H1 (cell line): ENCODE results near the gene MANSC1. TPM values are rescaled to one million over a fixed set of nuclear protein-coding genes. Genes with fewer than 3 reads are reported as not detected.

Source experiments
- CTCF ChIA-PET: fragments of 300-600 bp; sonication (Branson Sonifier 250); formaldehyde crosslinking; loops from one replicate; lab custom pipeline; 2021; ENCODE audit not compliant: partially characterized antibody; lab: Charles Lee
- POLR2A ChIA-PET: fragments of 300-600 bp; sonication (Branson Sonifier 250); formaldehyde crosslinking; loops from one replicate; lab custom pipeline; 2021; ENCODE audit warnings: inconsistent platforms; ENCODE audit not compliant: partially characterized antibody; lab: Charles Lee
- DNase-seq, 2 experiments: peaks; one replicate each; pipeline versions ENCODE4 v3.0.0 to v3.0.0-alpha.2; 2010 to 2022; ENCODE audit warnings: low spot score in 2 of 2, low read depth in 1 of 2, mixed read lengths in 1 of 2
- FAIRE-seq: peaks from 2 replicates; lab custom pipeline; 2011; peaks lifted over from hg19 to GRCh38; lab: Jason Lieb, UNC
- H2AFZ ChIP-seq: 2 replicates; pipeline ENCODE4 v1.8.1; 2012; ENCODE audit warnings: low read length, inconsistent platforms
- H2AK5ac ChIP-seq: 2 replicates; pipeline ENCODE4 v1.6.1; 2013; ENCODE audit warnings: low read depth, low read length
- H2BK120ac ChIP-seq: replicated peaks from 2 replicates; pipeline ENCODE3; 2013; ENCODE audit warnings: low read depth, low read length, inconsistent platforms
- H2BK12ac ChIP-seq: 2 replicates; pipeline ENCODE4 v1.6.1; 2013; ENCODE audit warnings: low read depth, low read length
- H2BK15ac ChIP-seq: 2 replicates; pipeline ENCODE4 v1.6.1; 2013; ENCODE audit warnings: low read length
- H2BK20ac ChIP-seq: 2 replicates; pipeline ENCODE4 v1.6.1; 2013; ENCODE audit warnings: low read length
- H2BK5ac ChIP-seq: 2 replicates; pipeline ENCODE4 v1.6.1; 2013; ENCODE audit warnings: low read depth, low read length
- H3K14ac ChIP-seq: 2 replicates; pipeline ENCODE4 v1.6.1; 2013; ENCODE audit warnings: inconsistent platforms; ENCODE audit not compliant: insufficient read length
- H3K18ac ChIP-seq: 2 replicates; pipeline ENCODE4 v1.6.1; 2013; ENCODE audit warnings: low read length; ENCODE audit errors: extremely low read depth
- H3K23ac ChIP-seq: 2 replicates; pipeline ENCODE4 v1.6.1; 2013; ENCODE audit warnings: inconsistent platforms; ENCODE audit not compliant: insufficient read length
- H3K23me2 ChIP-seq: 2 replicates; pipeline ENCODE4 v1.6.1; 2013; ENCODE audit warnings: low read depth, low read length
- H3K27ac ChIP-seq: 2 replicates; pipeline ENCODE4 v1.6.1; 2011; ENCODE audit warnings: low read depth, low read length, inconsistent platforms
- H3K27me3 ChIP-seq, 4 experiments: replicated peaks in 1 of 4; 1 replicate in 1 of 4; 2 replicates in 3 of 4; pipeline versions ENCODE4 v1.6.1 to v1.8.1; 2011 to 2013; ENCODE audit warnings: low read length in 3 of 4, mild to moderate bottlenecking in 3 of 4, inconsistent platforms in 2 of 4, mixed read lengths in 2 of 4, moderate library complexity in 1 of 4; ENCODE audit not compliant: control insufficient read depth in 3 of 4, insufficient read depth in 3 of 4; ENCODE audit errors: extremely low read depth in 1 of 4
- H3K36me3 ChIP-seq, 4 experiments: 2 replicates each; pipeline versions ENCODE4 v1.6.1 to v1.8.1; 2011 to 2013; ENCODE audit warnings: mild to moderate bottlenecking in 4 of 4, low read length in 3 of 4, moderate library complexity in 2 of 4, control low read depth in 1 of 4, inconsistent platforms in 1 of 4; ENCODE audit not compliant: insufficient read depth in 4 of 4, control insufficient read depth in 2 of 4
- H3K4ac ChIP-seq: replicated peaks from 2 replicates; pipeline ENCODE3; 2013; ENCODE audit warnings: low read length, low read depth, mixed read lengths, inconsistent platforms; ENCODE audit not compliant: insufficient read length
- H3K4me1 ChIP-seq, 4 experiments: replicated peaks in 1 of 4; 1 replicate in 1 of 4; 2 replicates in 3 of 4; pipeline versions ENCODE4 v1.6.1 to v1.8.1; 2011 to 2013; ENCODE audit warnings: low read length in 3 of 4, inconsistent platforms in 2 of 4, mixed read lengths in 1 of 4; ENCODE audit not compliant: insufficient read depth in 4 of 4, control insufficient read depth in 3 of 4
- H3K4me2 ChIP-seq, 2 experiments: 2 replicates each; pipeline versions ENCODE4 v1.6.1 to v1.8.1; 2011 to 2013; ENCODE audit warnings: low read depth in 2 of 2, low read length in 2 of 2, control low read depth in 1 of 2, inconsistent platforms in 1 of 2, mild to moderate bottlenecking in 1 of 2; ENCODE audit not compliant: insufficient read depth in 1 of 2
- H3K4me3 ChIP-seq, 4 experiments: fragments of 200-600, 300-600 bp in 1 of 4; sonication (generic), shearing (Covaris generic), sonication (Bioruptor Twin) in 1 of 4; 2 replicates each; pipeline versions ENCODE4 v1.5.1 to v1.8.1; 2011 to 2016; ENCODE audit warnings: low read length in 4 of 4, low read depth in 3 of 4, control low read depth in 2 of 4, inconsistent platforms in 2 of 4, mild to moderate bottlenecking in 2 of 4, mixed read lengths in 1 of 4, moderate library complexity in 1 of 4; ENCODE audit not compliant: insufficient read depth in 2 of 4; ENCODE audit errors: extremely low read depth in 1 of 4
- H3K56ac ChIP-seq: replicated peaks from 2 replicates; pipeline ENCODE3; 2013; ENCODE audit warnings: low read depth, mild to moderate bottlenecking, mixed read lengths, low read length, inconsistent platforms; ENCODE audit not compliant: insufficient read length
- H3K79me1 ChIP-seq: 2 replicates; pipeline ENCODE4 v1.6.1; 2013; ENCODE audit warnings: low read depth, low read length, control low read depth
- H3K79me2 ChIP-seq, 2 experiments: 2 replicates each; pipeline versions ENCODE4 v1.6.1 to v1.8.1; 2012 to 2013; ENCODE audit warnings: low read length in 2 of 2, mild to moderate bottlenecking in 2 of 2, inconsistent platforms in 1 of 2; ENCODE audit not compliant: insufficient read depth in 2 of 2, control insufficient read depth in 1 of 2
- H3K9ac ChIP-seq, 4 experiments: replicated peaks in 1 of 4; 1 replicate in 1 of 4; 2 replicates in 3 of 4; pipeline versions ENCODE4 v1.6.1 to v1.8.1; 2011 to 2013; ENCODE audit warnings: low read depth in 3 of 4, low read length in 3 of 4, control low read depth in 2 of 4, mild to moderate bottlenecking in 2 of 4, moderate library complexity in 2 of 4, inconsistent platforms in 1 of 4; ENCODE audit errors: extremely low read depth in 1 of 4
- H3K9me3 ChIP-seq, 2 experiments: 2 replicates each; pipeline versions ENCODE4 v1.6.1 to v1.8.1; 2012 to 2013; ENCODE audit warnings: mild to moderate bottlenecking in 2 of 2, moderate library complexity in 2 of 2, control low read depth in 1 of 2, inconsistent platforms in 1 of 2, low read depth in 1 of 2, low read length in 1 of 2, mixed read lengths in 1 of 2; ENCODE audit not compliant: insufficient read depth in 2 of 2
- H4K20me1 ChIP-seq, 2 experiments: replicated peaks in 1 of 2; 2 replicates each; pipeline versions ENCODE3 to v1.8.1; 2011 to 2013; ENCODE audit warnings: inconsistent platforms in 2 of 2, low read length in 2 of 2, mild to moderate bottlenecking in 1 of 2; ENCODE audit not compliant: insufficient read depth in 2 of 2, control insufficient read depth in 1 of 2
- H4K5ac ChIP-seq: 2 replicates; pipeline ENCODE4 v1.6.1; 2013; ENCODE audit warnings: low read length, low read depth, mixed read lengths, inconsistent platforms; ENCODE audit not compliant: insufficient read length
- H4K8ac ChIP-seq: 2 replicates; pipeline ENCODE4 v1.8.0; 2013; ENCODE audit warnings: mild to moderate bottlenecking, moderate library complexity, low read length, inconsistent platforms; ENCODE audit not compliant: insufficient read depth; ENCODE audit errors: extremely low read depth
- H4K91ac ChIP-seq: replicated peaks from 2 replicates; pipeline ENCODE3; 2013; ENCODE audit warnings: low read length, mixed read lengths, inconsistent platforms; ENCODE audit not compliant: insufficient read length
- EGR1 ChIP-seq: IDR thresholded peaks from 2 replicates; pipeline ENCODE4 v1.6.1; 2011; ENCODE audit warnings: low read depth, low read length, borderline replicate concordance
- TAF1 ChIP-seq: IDR thresholded peaks from 2 replicates; pipeline ENCODE4 v1.6.1; 2011; ENCODE audit warnings: mild to moderate bottlenecking, low read depth, low read length
- WGBS, 2 experiments: shearing (Covaris generic) in 1 of 2; methylation state at CpG; one replicate each; pipeline versions ENCODE4 v1.1.6 to v1.1.7; 2013 to 2015; ENCODE audit warnings: low lambda C conversion rate in 2 of 2, mixed read lengths in 2 of 2, inconsistent platforms in 1 of 2, low coverage in 1 of 2, missing lambda C conversion rate in 1 of 2; ENCODE audit not compliant: insufficient replicate concordance in 2 of 2, insufficient coverage in 1 of 2, insufficient read length in 1 of 2; ENCODE audit errors: extremely low coverage in 1 of 2, missing lambda C conversion rate in 1 of 2; 5-methylcytosine and 5-hydroxymethylcytosine counted together
- polyA plus RNA-seq, 7 experiments: library from polyadenylated mRNA; depleted of rRNA in 3 of 7; stranded (reverse) in 5 of 7; unstranded in 2 of 7; fragments of >200 nt in 5 of 7; fragments of 200-250 nt in 2 of 7; gene quantifications; 1 replicate in 5 of 7; 2 replicates in 1 of 7; 4 replicates in 1 of 7; pipeline versions ENCODE4 v1.2.1 to v1.2.3, GENCODE V29; 2011 to 2013; ENCODE audit warnings: missing spikeins in 2 of 7, mixed read lengths in 2 of 7
- total RNA-seq: library from RNA; stranded (reverse); fragmentation: NEBNext Ultra II Directional; extraction: Animal tissue kit (Norgen Biotek cat#: 25700); gene quantifications from 2 replicates; pipeline ENCODE4 v1.2.1, GENCODE V29; 2021

The MANSC1 gene
- total and polyA plus RNA-seq, 2 of the 8 experiments (the other 6 are each of a cell fraction or from before 2014, with no cell fraction given): 2.0 to 8.9 TPM

DNA sequence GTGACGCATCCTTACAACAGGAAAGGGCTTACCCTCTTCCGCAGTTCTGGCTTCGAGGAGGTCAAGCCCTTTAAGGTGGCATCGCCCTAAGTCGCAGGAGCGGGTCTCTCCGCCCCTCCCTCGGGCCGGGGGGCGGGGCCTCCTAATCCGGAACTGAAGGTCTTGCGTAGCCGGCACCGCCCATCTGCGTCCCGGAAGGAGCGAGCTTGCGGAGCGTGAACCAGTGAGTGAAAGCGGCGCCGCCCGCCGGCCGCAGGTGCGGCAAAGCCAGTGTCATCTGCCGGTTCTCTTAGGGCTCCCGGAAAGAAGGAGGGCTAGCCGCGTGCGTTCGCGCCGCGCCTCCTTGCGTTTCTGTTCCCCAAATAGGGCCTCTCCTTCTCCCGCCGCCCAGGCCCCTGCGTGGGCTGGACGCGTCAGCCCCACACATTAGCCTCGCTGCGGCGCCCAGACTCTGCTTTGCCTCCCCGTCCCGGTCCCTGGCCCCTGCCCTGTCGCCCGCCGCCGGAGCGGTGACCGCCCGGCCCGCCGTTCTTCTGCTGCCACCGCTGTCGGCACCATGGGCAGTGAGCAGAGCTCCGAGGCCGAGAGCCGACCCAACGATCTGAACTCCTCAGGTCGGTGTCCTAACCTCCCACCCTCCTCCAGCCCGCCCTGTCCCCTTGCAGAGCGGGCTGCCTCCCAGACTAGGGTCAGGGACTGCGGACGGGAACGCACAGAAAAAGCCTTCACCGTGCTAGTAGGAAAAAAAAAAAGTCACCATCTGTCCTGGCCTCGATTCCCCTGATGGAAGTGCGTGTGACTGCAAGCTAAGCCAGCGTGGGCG, 7.1 kb upstream of the MANSC1 start, which contains the start of gene BORCS5:
Gene BORCS5, plus strand, starts transcription at position 183 of the 823 bp plus-strand sequence. Its CDS starts 374 bp downstream, at position 557.
- peak within 1 kb of the TSS; percentile 68 to 86 (median 83) for H3K4me3 ChIP-seq
- no peaks in the 10 kb centered on the region for H4K20me1 ChIP-seq
- peak within 1 kb of the TSS; percentile 66 for H3K4ac ChIP-seq
- H2AFZ ChIP-seq: peak within 1 kb of the TSS; percentile 72
- H2BK12ac ChIP-seq: 0 out of 2 replicates have a peak within 1 kb of the TSS, but pooled peaks have one; percentile 39
- H2AK5ac ChIP-seq: no peak within 1 kb of the TSS
- H3K27me3 ChIP-seq: no peaks in the 10 kb centered on the region
- ChIA-PET POLR2A (interaction anchor here (0.6 to 2.9 kb wide), 17 partner anchors 8 to 681 kb away, joined by 3 to 10 read pairs (median 4); partner anchors contain the start of genes DUSP16, GPR19 and LRP6), CTCF (interaction anchor here (0.6 to 3.8 kb wide), 20 partner anchors 10 to 744 kb away, joined by 3 to 24 read pairs (median 3); partner anchors contain the start of gene DUSP16)
- peak within 1 kb of the TSS; percentile 62 for H3K27ac ChIP-seq
- H2BK20ac ChIP-seq: no peak within 1 kb of the TSS
- H2BK5ac ChIP-seq: peak within 1 kb of the TSS; percentile 89
- peaks cover 7% of the 10 kb centered on the region; the same call in 1 of the 2 replicates for H3K23me2 ChIP-seq
- H2BK120ac ChIP-seq: no peak within 1 kb of the TSS
- no peaks in the 10 kb centered on the region for H3K36me3 ChIP-seq
- H3K18ac ChIP-seq: peak within 1 kb of the TSS; percentile 95
- peak within 1 kb of the TSS; percentile 51 for H4K5ac ChIP-seq
- H3K79me2 ChIP-seq: peaks cover 0 to 10% of the 10 kb centered on the region in 2 experiments; a peak in 2 of 4 replicates
- H3K9me3 ChIP-seq: no peaks in the 10 kb centered on the region
- DNase-seq (peak; percentile 96 to 97), FAIRE-seq (no peak)
- H3K4me2 ChIP-seq: peak within 1 kb of the TSS; percentile 86 to 98
- peak within 1 kb of the TSS; percentile 72 to 76 (median 74) for H3K9ac ChIP-seq
- no peak within 1 kb of the TSS for H3K14ac ChIP-seq
- peaks cover 0 to 6% (median 2%) of the 10 kb centered on the region in 4 experiments; a peak in 3 of 7 replicates for H3K4me1 ChIP-seq
- H4K91ac ChIP-seq: peak within 1 kb of the TSS; percentile 25
- H4K8ac ChIP-seq: peak within 1 kb of the TSS; percentile 89
- WGBS, 2 experiments: 3% methylated on average over 61 of the region's 72 CpGs; no CpG with 5 or more reads in 1 of the 2 experiments
- H3K56ac ChIP-seq: peak within 1 kb of the TSS; percentile 7
- H2BK15ac ChIP-seq: no peak within 1 kb of the TSS
- no peaks in the 10 kb centered on the region; the same call in 1 of the 2 replicates for H3K79me1 ChIP-seq
- no peak within 1 kb of the TSS for H3K23ac ChIP-seq
- TF ChIP-seq EGR1: no peak
- TF ChIP-seq TAF1: peak; percentile 92
